Testis (tissue), 3 donors: ENCODE results near the gene AFM. TPM values are rescaled to one million over a fixed set of nuclear protein-coding genes. Genes with fewer than 3 reads are reported as not detected.

Experiments
- DNase-seq: peaks from one replicate; pipeline ENCODE4 v3.0.0-alpha.2; 2019
- H3K27ac ChIP-seq, 2 donors: fragments of 200-600 bp; sonication (generic); one replicate each; pipeline ENCODE4 v1.5.1; 2019
- H3K27me3 ChIP-seq: fragments of 200-600 bp; sonication (generic); one replicate; pipeline ENCODE4 v1.5.1; 2019
- H3K36me3 ChIP-seq: fragments of 200-600 bp; sonication (generic); one replicate; pipeline ENCODE4 v1.5.1; 2017; ENCODE audit warnings: low read depth; ENCODE audit errors: missing control alignments
- H3K4me1 ChIP-seq: fragments of 200-600 bp; sonication (generic); one replicate; pipeline ENCODE4 v1.5.1; 2019
- H3K4me3 ChIP-seq, 2 donors: fragments of 200-600 bp; sonication (generic); one replicate each; pipeline ENCODE4 v1.5.1; 2017 to 2019
- H3K9me3 ChIP-seq: fragments of 200-600 bp; sonication (generic); one replicate; pipeline ENCODE4 v1.5.1; 2017
- POLR2A ChIP-seq: fragments of 450-650 bp; IDR thresholded peaks from one replicate; pipeline ENCODE4 v1.6.1; 2017; ENCODE audit warnings: antibody characterized with exemption, mild to moderate bottlenecking, moderate library complexity
- WGBS, 2 donors: methylation state at CpG; one replicate each; pipeline ENCODE4 v1.1.5; 2018; 5-methylcytosine and 5-hydroxymethylcytosine counted together
- intact Hi-C: fragments of 100-400 bp; cut with DNase I; formaldehyde crosslinking; loops from one replicate; pipeline ENCODE4 v1.15.1; 2023; ENCODE audit warnings: low total_unique reads
- polyA plus RNA-seq: library from polyadenylated mRNA; stranded (reverse); fragments of 350-450 nt; fragmentation: Illumina TruSeq; extraction: RNeasy Lipid Tissue Mini Kit (QIAGEN cat#74804); gene quantifications from one replicate; pipeline ENCODE4 v1.2.3, GENCODE V29; 2014; ENCODE audit warnings: low read depth, low replicate concordance; ENCODE audit not compliant: insufficient read depth
- total RNA-seq, 2 donors: library from RNA; depleted of rRNA; stranded (reverse); fragments of >200 nt; gene quantifications; one replicate each; pipeline ENCODE4 v1.2.3, GENCODE V29; 2016
- TF ChIP-seq, protein P1 (sequence below), 3 experiments: fragments of 450-650 bp in 2 of 3; fragments of 200-600 bp in 1 of 3; sonication (generic) in 1 of 3; IDR thresholded peaks; one replicate each; pipeline ENCODE4 v1.5.1; 2016 to 2019; ENCODE audit warnings: antibody characterized with exemption in 3 of 3, mild to moderate bottlenecking in 2 of 3, moderate library complexity in 1 of 3

Gene AFM
- total and polyA plus RNA-seq, 3 donors from 2014 or later, result 0.19 to 0.20 TPM; not detected in 1

DNA sequence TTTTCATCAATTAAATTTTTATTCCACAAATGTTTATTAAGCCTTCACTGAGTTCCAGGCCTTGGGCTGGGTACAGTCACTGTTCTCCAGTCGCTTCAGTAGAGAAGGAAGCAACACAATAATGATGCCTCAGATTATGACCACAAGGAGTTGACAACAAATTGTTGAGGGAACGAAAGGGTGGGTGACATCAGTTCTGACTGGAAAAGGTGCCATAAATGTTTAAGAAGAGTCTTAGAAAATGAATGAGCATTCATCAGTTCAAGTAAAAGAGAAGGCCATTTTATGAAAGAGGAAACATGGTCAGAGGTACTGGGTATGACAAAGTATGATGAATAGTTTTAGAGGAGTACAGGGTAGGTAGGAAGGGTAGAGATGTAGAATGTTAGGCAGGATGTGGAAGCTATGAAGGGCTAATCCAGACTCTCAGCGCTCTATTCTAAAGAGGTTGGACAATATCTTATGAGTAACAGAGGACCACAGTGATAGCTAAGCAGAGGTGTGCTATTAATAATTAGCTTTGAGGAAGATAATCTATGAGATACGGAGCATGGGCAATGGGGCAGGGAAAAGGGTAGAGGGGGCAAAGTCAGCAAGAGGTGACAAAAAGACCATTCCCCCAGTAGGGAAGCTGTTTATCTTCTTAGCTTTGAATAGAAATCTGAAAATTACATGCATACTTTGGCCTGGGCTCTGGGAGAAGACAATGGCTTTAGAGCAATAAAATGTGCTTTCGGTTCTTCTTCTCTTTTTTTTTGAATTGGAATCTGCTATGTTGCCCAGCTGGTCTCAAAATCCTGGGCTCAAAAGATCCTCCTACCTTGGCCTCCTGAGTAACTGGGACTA is 25.1 kb upstream of the AFM start:
- no peaks in the 10 kb centered on the region for H3K27me3 ChIP-seq
- H3K4me3 ChIP-seq, result no peak overlapping the region
- no peak for TF ChIP-seq POLR2A
- WGBS, 2 donors, result 82 to 86% methylated on average over 5 of the region's 5 CpGs
- DNase-seq, result no peak
- intact Hi-C loops, result no loop called here
- no peaks in the 10 kb centered on the region for H3K4me1 ChIP-seq
- H3K9me3 ChIP-seq, result no peaks in the 10 kb centered on the region
- H3K27ac ChIP-seq, result no peak overlapping the region
- H3K36me3 ChIP-seq, result no peaks in the 10 kb centered on the region

DNA sequence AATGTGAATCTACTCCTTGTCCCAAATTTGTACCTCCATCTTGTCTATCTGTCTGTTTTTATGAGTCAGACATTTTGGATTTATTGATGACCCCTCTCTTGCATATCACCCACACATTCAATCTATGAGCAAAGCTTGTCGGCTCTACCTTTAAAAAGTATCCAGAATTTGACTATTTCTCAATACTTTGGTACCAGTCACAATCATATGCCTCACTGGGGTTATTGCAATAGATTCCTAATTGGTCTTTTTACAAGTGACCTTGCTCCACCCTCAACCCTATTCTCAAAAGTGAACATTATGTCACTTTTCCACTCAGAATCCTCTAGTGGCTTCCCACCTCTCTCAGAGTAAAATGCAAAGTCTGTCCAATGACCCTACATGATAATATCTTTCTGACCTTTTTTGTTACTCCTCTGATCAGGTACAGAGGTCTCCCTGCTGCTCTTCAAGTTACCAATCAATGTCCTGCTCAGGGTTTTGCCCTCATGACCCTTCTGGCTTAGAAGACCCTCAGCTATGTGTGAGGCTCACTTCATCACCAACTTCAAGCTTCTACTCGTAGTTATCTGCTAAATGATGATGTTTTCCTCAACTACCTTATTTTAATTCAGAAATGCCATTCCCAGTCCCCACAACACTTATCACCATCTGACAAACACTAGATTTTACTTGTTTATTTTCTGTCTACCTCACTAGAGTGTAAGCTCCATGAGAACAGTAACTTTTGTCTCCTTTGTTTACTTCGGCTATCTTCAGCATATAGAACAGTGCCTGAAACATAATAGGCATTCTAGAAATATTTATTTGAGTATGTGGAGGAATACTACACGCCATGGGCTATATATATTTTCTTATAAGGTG is 23.1 kb upstream of the AFM start:
- H3K4me3 ChIP-seq, result no peak overlapping the region
- H3K27ac ChIP-seq, result no peak overlapping the region
- WGBS, 2 donors, result 89 to 93% methylated on average over 4 of the region's 4 CpGs
- H3K36me3 ChIP-seq, result no peaks in the 10 kb centered on the region
- DNase-seq, result no peak
- H3K27me3 ChIP-seq, result no peaks in the 10 kb centered on the region
- TF ChIP-seq, protein P1, sequence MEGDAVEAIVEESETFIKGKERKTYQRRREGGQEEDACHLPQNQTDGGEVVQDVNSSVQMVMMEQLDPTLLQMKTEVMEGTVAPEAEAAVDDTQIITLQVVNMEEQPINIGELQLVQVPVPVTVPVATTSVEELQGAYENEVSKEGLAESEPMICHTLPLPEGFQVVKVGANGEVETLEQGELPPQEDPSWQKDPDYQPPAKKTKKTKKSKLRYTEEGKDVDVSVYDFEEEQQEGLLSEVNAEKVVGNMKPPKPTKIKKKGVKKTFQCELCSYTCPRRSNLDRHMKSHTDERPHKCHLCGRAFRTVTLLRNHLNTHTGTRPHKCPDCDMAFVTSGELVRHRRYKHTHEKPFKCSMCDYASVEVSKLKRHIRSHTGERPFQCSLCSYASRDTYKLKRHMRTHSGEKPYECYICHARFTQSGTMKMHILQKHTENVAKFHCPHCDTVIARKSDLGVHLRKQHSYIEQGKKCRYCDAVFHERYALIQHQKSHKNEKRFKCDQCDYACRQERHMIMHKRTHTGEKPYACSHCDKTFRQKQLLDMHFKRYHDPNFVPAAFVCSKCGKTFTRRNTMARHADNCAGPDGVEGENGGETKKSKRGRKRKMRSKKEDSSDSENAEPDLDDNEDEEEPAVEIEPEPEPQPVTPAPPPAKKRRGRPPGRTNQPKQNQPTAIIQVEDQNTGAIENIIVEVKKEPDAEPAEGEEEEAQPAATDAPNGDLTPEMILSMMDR (IDR thresholded peaks at IDR 0.05), result no peak
- no peak for TF ChIP-seq POLR2A
- intact Hi-C loops, result no loop called here
- H3K9me3 ChIP-seq, result no peaks in the 10 kb centered on the region
- H3K4me1 ChIP-seq, result no peaks in the 10 kb centered on the region

DNA sequence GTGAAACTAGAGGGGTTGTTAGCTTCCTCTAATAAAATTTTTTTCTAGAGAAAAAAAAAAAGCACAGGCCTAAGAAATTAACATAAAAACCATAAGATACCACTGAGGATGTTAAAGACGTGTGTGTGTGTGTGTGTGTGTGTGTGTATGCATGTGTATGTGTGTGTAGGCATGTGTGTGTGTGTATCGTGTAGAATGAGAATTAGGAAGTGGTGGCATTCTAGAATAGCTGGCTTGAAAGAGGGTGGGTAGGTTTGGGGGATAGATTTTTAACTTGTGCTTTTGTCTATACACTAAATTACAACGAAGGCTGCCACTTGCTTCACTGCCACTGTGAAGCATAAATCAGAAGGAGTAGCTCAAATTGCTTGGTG is 22.5 kb upstream of the AFM start:
- Histone ChIP-seq H3K27ac (no peak overlapping the region), H3K4me3 (no peak overlapping the region), H3K9me3 (no peaks in the 10 kb centered on the region), H3K36me3 (no peaks in the 10 kb centered on the region), H3K27me3 (no peaks in the 10 kb centered on the region), H3K4me1 (no peaks in the 10 kb centered on the region)
- intact Hi-C loops, result no loop called here
- no peak for DNase-seq
- TF ChIP-seq, protein P1 (IDR thresholded peaks at IDR 0.05), result no peak
- no peak for TF ChIP-seq POLR2A
- WGBS, 2 donors, result 73 to 78% methylated on average over 3 of the region's 3 CpGs

DNA sequence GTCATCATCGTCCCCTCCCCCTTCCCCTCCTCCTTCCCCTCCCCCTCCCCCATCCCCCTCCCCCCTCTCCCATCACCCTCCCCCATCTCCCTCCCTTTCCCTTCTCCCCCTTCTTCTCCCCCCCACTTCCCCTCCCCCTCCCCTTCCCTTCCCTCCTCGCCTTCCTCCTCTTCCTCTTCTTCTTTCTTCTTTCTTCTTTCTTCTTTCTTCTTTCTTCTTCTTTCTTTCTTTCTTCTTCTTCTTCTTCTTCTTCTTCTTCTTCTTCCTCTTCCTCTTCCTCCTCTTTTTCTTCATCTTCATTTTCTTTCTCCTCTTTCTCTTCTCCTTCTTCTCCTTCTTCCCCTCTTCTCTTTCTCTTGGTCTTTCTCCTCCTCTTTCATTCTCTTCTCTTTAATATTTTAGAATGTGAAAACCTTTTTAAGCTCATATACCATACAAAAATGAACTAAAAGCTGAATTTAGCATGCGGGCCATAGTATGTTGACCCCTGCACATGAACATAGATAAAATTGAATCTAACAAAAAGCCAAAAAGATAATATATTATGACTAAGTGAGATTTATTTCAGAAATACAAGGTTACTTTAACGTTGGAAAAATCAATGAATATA is 20.5 kb upstream of the AFM start:
- intact Hi-C loops, result no loop called here
- TF ChIP-seq, protein P1 (IDR thresholded peaks at IDR 0.05), result no peak
- Histone ChIP-seq H3K36me3 (no peaks in the 10 kb centered on the region), H3K4me1 (no peaks in the 10 kb centered on the region), H3K9me3 (no peaks in the 10 kb centered on the region), H3K4me3 (no peak overlapping the region), H3K27me3 (no peaks in the 10 kb centered on the region), H3K27ac (no peak overlapping the region)
- no peak for DNase-seq
- WGBS, 2 donors, result 64 to 72% methylated on average over 4 of the region's 4 CpGs

DNA sequence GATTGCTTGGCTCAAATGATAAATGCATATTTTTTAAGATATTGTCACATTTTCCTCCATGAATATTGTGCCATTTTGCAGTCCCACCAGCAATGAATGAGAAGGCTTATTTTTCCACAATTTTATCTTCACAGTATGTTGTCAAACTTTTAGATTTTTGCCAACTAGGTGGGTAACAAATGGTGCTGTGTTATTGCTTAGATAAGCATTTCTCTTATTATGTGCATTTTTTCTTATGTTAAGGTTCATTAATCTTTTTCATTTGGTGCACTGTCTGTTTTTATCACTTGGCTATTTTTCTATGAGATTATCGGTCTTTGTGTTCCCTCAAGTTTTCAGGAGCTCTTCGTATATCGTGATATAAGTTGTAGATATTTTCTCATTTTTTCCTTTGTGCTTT is 13.4 kb upstream of the AFM start:
- DNase-seq, result no peak
- TF ChIP-seq, protein P1 (IDR thresholded peaks at IDR 0.05), result no peak
- TF ChIP-seq POLR2A, result no peak
- no peaks in the 10 kb centered on the region for H3K9me3 ChIP-seq
- H3K4me1 ChIP-seq, result no peaks in the 10 kb centered on the region
- no peaks in the 10 kb centered on the region for H3K36me3 ChIP-seq
- no peaks in the 10 kb centered on the region for H3K27me3 ChIP-seq
- H3K4me3 ChIP-seq, result no peak overlapping the region
- no peak overlapping the region for H3K27ac ChIP-seq
- intact Hi-C loops, result no loop called here
- WGBS, 2 donors, result 84 to 89% methylated on average over 3 of the region's 3 CpGs
